Measurements from ENCODE around the gene CACFD1.
A peak's percentile ranks its signal among the peaks of the same experiment; 100 is the strongest.

The CACFD1 gene

GRCh38 chr9:133457748-133458147, 2.0 kb upstream of the CACFD1 start:
- DNase-seq (ENCODE audit: low read depth), result no peak
- no peak for TF ChIP-seq CTCF (conservative IDR thresholded peaks at IDR 0.05; ENCODE audit: low read length)
- H3K4me3 ChIP-seq (ENCODE audit: low read length), result no peak overlapping the region

GRCh38 chr9:133458643-133459312, 1.0 kb upstream of the CACFD1 start:
- H3K4me3 ChIP-seq (ENCODE audit: low read length), result no peak overlapping the region
- no peak for TF ChIP-seq CTCF (conservative IDR thresholded peaks at IDR 0.05; ENCODE audit: low read length)
- no peak for DNase-seq (ENCODE audit: low read depth)

GRCh38 chr9:133460405-133461175, 812 bp downstream of the CACFD1 start:
- TF ChIP-seq CTCF (conservative IDR thresholded peaks at IDR 0.05; ENCODE audit: low read length), result no peak
- peak; percentile 7 for DNase-seq (ENCODE audit: low read depth)
- peak overlapping the region; percentile 80 for H3K4me3 ChIP-seq (ENCODE audit: low read length)

- no peak overlapping the region for H3K4me3 ChIP-seq (ENCODE audit: low read length)
- no peak for TF ChIP-seq CTCF (conservative IDR thresholded peaks at IDR 0.05; ENCODE audit: low read length)
- DNase-seq (ENCODE audit: low read depth), result no peak
Observed at GRCh38 chr9:133461975-133462374, 2.2 kb downstream of the CACFD1 start.

- TF ChIP-seq CTCF (conservative IDR thresholded peaks at IDR 0.05; ENCODE audit: low read length), result no peak
- no peak for DNase-seq (ENCODE audit: low read depth)
- no peak overlapping the region for H3K4me3 ChIP-seq (ENCODE audit: low read length)
Observed at GRCh38 chr9:133463234-133463863, 3.6 kb downstream of the CACFD1 start.

- TF ChIP-seq CTCF (conservative IDR thresholded peaks at IDR 0.05; ENCODE audit: low read length), result no peak
- no peak for DNase-seq (ENCODE audit: low read depth)
- no peak overlapping the region for H3K4me3 ChIP-seq (ENCODE audit: low read length)
Observed at GRCh38 chr9:133463864-133464615, 4.3 kb downstream of the CACFD1 start.
